Measurements from ENCODE around the gene SLC11A1. TPM values are rescaled to one million over a fixed set of nuclear protein-coding genes. Genes with fewer than 3 reads are reported as not detected.

SLC11A1 gene
- total RNA-seq, 1 donor from 2014 or later, result not detected

DNA sequence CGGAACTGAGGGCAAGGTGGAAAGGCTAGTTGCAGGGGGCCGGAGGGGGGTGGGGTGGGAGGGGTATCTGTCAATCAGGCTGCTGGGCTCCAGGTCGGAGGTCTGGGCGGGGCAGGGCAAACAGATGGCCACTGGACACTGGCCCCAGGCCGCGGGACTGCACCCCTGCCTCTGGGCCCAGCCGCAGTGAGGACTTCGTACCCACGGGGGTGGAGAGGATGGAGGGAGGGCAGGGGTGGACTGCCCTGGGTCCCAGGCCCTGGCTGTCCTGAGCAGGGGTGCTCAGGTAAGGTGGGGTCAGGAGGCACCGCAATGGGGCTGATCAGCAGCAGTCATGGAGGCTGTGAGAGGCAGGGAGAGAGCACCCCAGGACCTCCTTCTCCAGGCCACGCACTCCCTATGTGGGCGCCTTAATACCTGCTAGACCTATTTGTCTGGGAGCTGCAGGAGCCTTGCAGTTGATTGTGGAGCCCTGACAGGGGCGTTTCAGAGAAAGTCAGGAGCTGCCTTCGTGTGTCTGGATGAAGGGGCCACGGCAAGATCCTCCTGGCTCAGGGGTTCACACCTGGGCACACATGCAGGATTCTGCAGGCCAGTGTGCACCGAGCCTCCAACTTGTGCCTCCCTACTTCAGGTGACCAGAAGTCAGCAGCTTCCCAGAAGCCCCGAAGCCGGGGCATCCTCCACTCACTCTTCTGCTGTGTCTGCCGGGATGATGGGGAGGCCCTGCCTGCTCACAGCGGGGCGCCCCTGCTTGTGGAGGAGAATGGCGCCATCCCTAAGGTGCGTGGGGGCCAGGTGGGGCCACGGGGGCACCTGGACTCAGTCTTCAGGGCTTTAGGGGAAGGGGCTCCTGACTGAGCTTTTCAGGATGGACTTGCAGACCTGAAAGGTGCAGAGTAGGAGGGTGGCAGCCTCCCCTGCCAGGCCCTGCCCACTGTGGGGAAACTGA is 19.1 kb downstream of the SLC11A1 start:
- Histone ChIP-seq H3K36me3 (ENCODE audit: insufficient read depth, low read length) (peaks cover 3% of the 10 kb centered on the region), H3K79me2 (ENCODE audit: insufficient read depth, low read length) (peaks cover 27% of the 10 kb centered on the region), H2AFZ (ENCODE audit: low read depth, low read length) (no peak overlapping the region), H3K4me1 (ENCODE audit: insufficient read depth, low read length) (peaks cover 47% of the 10 kb centered on the region), H3K27ac (ENCODE audit: low read depth, low read length) (no peak overlapping the region), H3K9ac (ENCODE audit: low read length) (peak overlapping the region; percentile 86), H3K27me3 (ENCODE audit: insufficient read depth, low read length) (no peaks in the 10 kb centered on the region), H3K4me3 (ENCODE audit: insufficient read depth, low read depth, low read length) (peak overlapping the region; percentile 73), H3K4me2 (ENCODE audit: low read length) (peak overlapping the region; percentile 87), H3K9me3 (ENCODE audit: insufficient read depth, low read depth, low read length) (no peaks in the 10 kb centered on the region), H4K20me1 (ENCODE audit: insufficient read depth, low read length) (peaks cover 16% of the 10 kb centered on the region)
- Mint-ChIP-seq H3K27me3 (ENCODE audit: low read depth, unreplicated experiment) (no peaks in the 10 kb centered on the region), H3K36me3 (ENCODE audit: low read depth, unreplicated experiment) (no peaks in the 10 kb centered on the region), H3K27ac (ENCODE audit: unreplicated experiment) (no peak overlapping the region), H3K4me1 (ENCODE audit: low read depth, unreplicated experiment) (peaks cover 11% of the 10 kb centered on the region), H3K4me3 (ENCODE audit: unreplicated experiment) (peak overlapping the region; percentile 70), H3K9me3 (ENCODE audit: unreplicated experiment) (no peaks in the 10 kb centered on the region)
- DNase-seq (ENCODE audit: low read depth) (no peak), FAIRE-seq (no peak)
- no peak for TF ChIP-seq EZH2 (IDR thresholded peaks at IDR 0.05; ENCODE audit: insufficient read depth, low read length)
- TF ChIP-seq, protein P1, sequence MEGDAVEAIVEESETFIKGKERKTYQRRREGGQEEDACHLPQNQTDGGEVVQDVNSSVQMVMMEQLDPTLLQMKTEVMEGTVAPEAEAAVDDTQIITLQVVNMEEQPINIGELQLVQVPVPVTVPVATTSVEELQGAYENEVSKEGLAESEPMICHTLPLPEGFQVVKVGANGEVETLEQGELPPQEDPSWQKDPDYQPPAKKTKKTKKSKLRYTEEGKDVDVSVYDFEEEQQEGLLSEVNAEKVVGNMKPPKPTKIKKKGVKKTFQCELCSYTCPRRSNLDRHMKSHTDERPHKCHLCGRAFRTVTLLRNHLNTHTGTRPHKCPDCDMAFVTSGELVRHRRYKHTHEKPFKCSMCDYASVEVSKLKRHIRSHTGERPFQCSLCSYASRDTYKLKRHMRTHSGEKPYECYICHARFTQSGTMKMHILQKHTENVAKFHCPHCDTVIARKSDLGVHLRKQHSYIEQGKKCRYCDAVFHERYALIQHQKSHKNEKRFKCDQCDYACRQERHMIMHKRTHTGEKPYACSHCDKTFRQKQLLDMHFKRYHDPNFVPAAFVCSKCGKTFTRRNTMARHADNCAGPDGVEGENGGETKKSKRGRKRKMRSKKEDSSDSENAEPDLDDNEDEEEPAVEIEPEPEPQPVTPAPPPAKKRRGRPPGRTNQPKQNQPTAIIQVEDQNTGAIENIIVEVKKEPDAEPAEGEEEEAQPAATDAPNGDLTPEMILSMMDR (IDR thresholded peaks at IDR 0.05; ENCODE audit: insufficient read depth, low read depth, low read length), result no peak

DNA sequence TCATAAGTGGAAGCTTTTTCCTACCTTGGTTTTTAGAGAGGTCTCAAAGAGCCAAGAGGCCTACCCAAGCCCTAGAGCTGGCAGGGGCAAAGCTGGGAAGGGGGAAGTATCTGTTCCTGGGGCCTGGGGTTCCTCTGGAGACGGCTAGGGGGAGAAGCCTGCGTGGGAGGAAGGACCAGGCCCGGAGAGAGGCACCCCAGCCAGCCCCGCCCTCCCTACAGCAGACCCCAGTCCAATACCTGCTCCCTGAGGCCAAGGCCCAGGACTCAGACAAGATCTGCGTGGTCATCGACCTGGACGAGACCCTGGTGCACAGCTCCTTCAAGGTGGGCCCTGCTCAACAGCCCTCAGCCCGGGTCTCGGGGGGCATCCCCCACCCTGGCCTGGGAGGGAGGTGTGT is 19.8 kb downstream of the SLC11A1 start:
- Mint-ChIP-seq H3K36me3 (ENCODE audit: low read depth, unreplicated experiment) (no peaks in the 10 kb centered on the region), H3K4me3 (ENCODE audit: unreplicated experiment) (peak overlapping the region; percentile 70), H3K9me3 (ENCODE audit: unreplicated experiment) (no peaks in the 10 kb centered on the region), H3K27me3 (ENCODE audit: low read depth, unreplicated experiment) (no peaks in the 10 kb centered on the region), H3K4me1 (ENCODE audit: low read depth, unreplicated experiment) (peaks cover 9% of the 10 kb centered on the region), H3K27ac (ENCODE audit: unreplicated experiment) (no peak overlapping the region)
- H3K4me1 ChIP-seq (ENCODE audit: insufficient read depth, low read length), result peaks cover 45% of the 10 kb centered on the region
- TF ChIP-seq, protein P1 (IDR thresholded peaks at IDR 0.05; ENCODE audit: insufficient read depth, low read depth, low read length), result no peak
- TF ChIP-seq EZH2 (IDR thresholded peaks at IDR 0.05; ENCODE audit: insufficient read depth, low read length), result no peak
- no peaks in the 10 kb centered on the region for H3K27me3 ChIP-seq (ENCODE audit: insufficient read depth, low read length)
- H3K27ac ChIP-seq (ENCODE audit: low read depth, low read length), result no peak overlapping the region
- peaks cover 27% of the 10 kb centered on the region for H3K79me2 ChIP-seq (ENCODE audit: insufficient read depth, low read length)
- no peak for DNase-seq (ENCODE audit: low read depth)
- peaks cover 16% of the 10 kb centered on the region for H4K20me1 ChIP-seq (ENCODE audit: insufficient read depth, low read length)
- H3K9ac ChIP-seq (ENCODE audit: low read length), result no peak overlapping the region
- no peak overlapping the region for H2AFZ ChIP-seq (ENCODE audit: low read depth, low read length)
- H3K4me3 ChIP-seq (ENCODE audit: insufficient read depth, low read depth, low read length), result no peak overlapping the region
- no peaks in the 10 kb centered on the region for H3K9me3 ChIP-seq (ENCODE audit: insufficient read depth, low read depth, low read length)
- H3K36me3 ChIP-seq (ENCODE audit: insufficient read depth, low read length), result peaks cover 3% of the 10 kb centered on the region
- peak overlapping the region; percentile 87 for H3K4me2 ChIP-seq (ENCODE audit: low read length)
- FAIRE-seq, result no peak

DNA sequence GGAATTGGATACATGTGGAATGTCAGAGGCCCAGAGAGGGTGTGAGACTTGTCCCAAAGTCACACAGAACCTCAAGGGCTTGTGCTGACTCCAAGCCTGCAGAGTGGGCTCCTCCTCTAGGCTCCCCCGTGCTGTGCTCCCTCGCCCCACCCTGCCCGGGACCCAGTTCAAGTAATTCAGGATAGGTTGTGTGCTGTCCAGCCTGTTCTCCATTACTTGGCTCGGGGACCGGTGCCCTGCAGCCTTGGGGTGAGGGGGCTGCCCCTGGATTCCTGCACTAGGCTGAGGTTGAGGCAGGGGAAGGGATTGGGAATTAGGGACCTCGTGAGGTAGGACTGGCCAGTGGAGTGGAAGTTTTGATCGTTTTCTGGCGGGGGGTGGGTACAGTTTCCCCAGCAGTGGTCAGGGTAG is 20.4 kb downstream of the SLC11A1 start:
- H4K20me1 ChIP-seq (ENCODE audit: insufficient read depth, low read length), result peaks cover 16% of the 10 kb centered on the region
- H3K4me3 ChIP-seq (ENCODE audit: insufficient read depth, low read depth, low read length), result no peak overlapping the region
- peaks cover 45% of the 10 kb centered on the region for H3K4me1 ChIP-seq (ENCODE audit: insufficient read depth, low read length)
- H3K36me3 Mint-ChIP-seq (ENCODE audit: low read depth, unreplicated experiment), result no peaks in the 10 kb centered on the region
- H3K9me3 Mint-ChIP-seq (ENCODE audit: unreplicated experiment), result no peaks in the 10 kb centered on the region
- no peak overlapping the region for H3K4me3 Mint-ChIP-seq (ENCODE audit: unreplicated experiment)
- no peak for DNase-seq (ENCODE audit: low read depth)
- TF ChIP-seq, protein P1 (IDR thresholded peaks at IDR 0.05; ENCODE audit: insufficient read depth, low read depth, low read length), result no peak
- TF ChIP-seq EZH2 (IDR thresholded peaks at IDR 0.05; ENCODE audit: insufficient read depth, low read length), result no peak
- no peak overlapping the region for H3K27ac Mint-ChIP-seq (ENCODE audit: unreplicated experiment)
- no peak for FAIRE-seq
- peaks cover 3% of the 10 kb centered on the region for H3K36me3 ChIP-seq (ENCODE audit: insufficient read depth, low read length)
- H3K79me2 ChIP-seq (ENCODE audit: insufficient read depth, low read length), result peaks cover 27% of the 10 kb centered on the region
- no peak overlapping the region for H3K4me2 ChIP-seq (ENCODE audit: low read length)
- no peaks in the 10 kb centered on the region for H3K27me3 ChIP-seq (ENCODE audit: insufficient read depth, low read length)
- no peak overlapping the region for H2AFZ ChIP-seq (ENCODE audit: low read depth, low read length)
- H3K9ac ChIP-seq (ENCODE audit: low read length), result no peak overlapping the region
- no peaks in the 10 kb centered on the region for H3K9me3 ChIP-seq (ENCODE audit: insufficient read depth, low read depth, low read length)
- H3K27me3 Mint-ChIP-seq (ENCODE audit: low read depth, unreplicated experiment), result no peaks in the 10 kb centered on the region
- H3K4me1 Mint-ChIP-seq (ENCODE audit: low read depth, unreplicated experiment), result peaks cover 10% of the 10 kb centered on the region
- H3K27ac ChIP-seq (ENCODE audit: low read depth, low read length), result no peak overlapping the region

All from astrocyte (in vitro differentiated cells and primary cell).